Activated T-helper 2 cell treated with anti-CD3 and anti-CD28 coated beads, Interferon-gamma antibody, Interleukin-2, Interleukin-4, amounts not matched to agents 10 μg/mL and 5 μg/mL and 100 μg/mL, durations not matched to agents 14 hours and 24 hours and 36 hours (primary cell): ENCODE results near the gene DLL4. TPM values are rescaled to one million over a fixed set of nuclear protein-coding genes. Genes with fewer than 3 reads are reported as not detected.

Experiments
- DNase-seq: peaks from one replicate; pipeline ENCODE4 v3.0.0; 2021; ENCODE audit warnings: low spot score
- H3K27ac Mint-ChIP-seq: one replicate; pipeline ENCODE4 v1.8.0; 2021; ENCODE audit warnings: mixed read lengths
- H3K27me3 Mint-ChIP-seq: one replicate; pipeline ENCODE4 v1.8.0; 2021; ENCODE audit warnings: low read depth, mixed read lengths
- H3K36me3 Mint-ChIP-seq: one replicate; pipeline ENCODE4 v1.8.0; 2021; ENCODE audit warnings: low read depth, mixed read lengths
- H3K4me1 Mint-ChIP-seq: one replicate; pipeline ENCODE4 v1.8.0; 2021; ENCODE audit warnings: low read depth, mixed read lengths
- H3K4me3 Mint-ChIP-seq: one replicate; pipeline ENCODE4 v1.8.0; 2021; ENCODE audit warnings: low read depth, mild to moderate bottlenecking, moderate library complexity, mixed read lengths
- H3K9me3 Mint-ChIP-seq: one replicate; pipeline ENCODE4 v1.8.0; 2021; ENCODE audit warnings: mixed read lengths
- intact Hi-C: fragments of 100-400 bp; cut with micrococcal nuclease; formaldehyde crosslinking; loops from one replicate; pipeline ENCODE4 v1.15.1; 2023
- total RNA-seq: library from RNA; stranded (reverse); gene quantifications from 2 replicates; pipeline ENCODE4 v1.2.3, GENCODE V29; 2022

DLL4 gene
- total RNA-seq, 1 donor from 2014 or later = 0.37 TPM

DNA sequence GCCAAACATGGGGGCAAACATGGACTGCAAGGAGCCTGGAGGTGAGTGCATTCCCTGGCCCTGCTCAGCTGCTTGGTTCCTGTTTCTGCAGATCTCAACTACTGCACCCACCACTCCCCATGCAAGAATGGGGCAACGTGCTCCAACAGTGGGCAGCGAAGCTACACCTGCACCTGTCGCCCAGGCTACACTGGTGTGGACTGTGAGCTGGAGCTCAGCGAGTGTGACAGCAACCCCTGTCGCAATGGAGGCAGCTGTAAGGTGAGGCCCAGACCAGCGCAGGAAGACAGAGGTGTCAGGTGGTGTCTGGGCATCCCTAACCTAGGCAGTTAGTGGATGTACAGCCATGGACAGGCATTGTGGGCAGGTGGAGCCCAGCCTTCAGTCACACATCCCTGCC, 5.3 kb downstream of the DLL4 start:
- DNase-seq = no peak
- intact Hi-C loops = no loop called here
- Mint-ChIP-seq H3K36me3 (no peaks in the 10 kb centered on the region), H3K27ac (no peak overlapping the region), H3K27me3 (peaks cover 35% of the 10 kb centered on the region), H3K4me3 (no peak overlapping the region), H3K4me1 (peaks cover 20% of the 10 kb centered on the region), H3K9me3 (no peaks in the 10 kb centered on the region)

DNA sequence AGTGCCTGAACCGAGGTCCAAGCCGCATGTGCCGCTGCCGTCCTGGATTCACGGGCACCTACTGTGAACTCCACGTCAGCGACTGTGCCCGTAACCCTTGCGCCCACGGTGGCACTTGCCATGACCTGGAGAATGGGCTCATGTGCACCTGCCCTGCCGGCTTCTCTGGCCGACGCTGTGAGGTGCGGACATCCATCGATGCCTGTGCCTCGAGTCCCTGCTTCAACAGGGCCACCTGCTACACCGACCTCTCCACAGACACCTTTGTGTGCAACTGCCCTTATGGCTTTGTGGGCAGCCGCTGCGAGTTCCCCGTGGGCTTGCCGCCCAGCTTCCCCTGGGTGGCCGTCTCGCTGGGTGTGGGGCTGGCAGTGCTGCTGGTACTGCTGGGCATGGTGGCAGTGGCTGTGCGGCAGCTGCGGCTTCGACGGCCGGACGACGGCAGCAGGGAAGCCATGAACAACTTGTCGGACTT, 7.1 kb downstream of the DLL4 start:
- intact Hi-C loops = no loop called here
- H3K27me3 Mint-ChIP-seq = peaks cover 19% of the 10 kb centered on the region

DNA sequence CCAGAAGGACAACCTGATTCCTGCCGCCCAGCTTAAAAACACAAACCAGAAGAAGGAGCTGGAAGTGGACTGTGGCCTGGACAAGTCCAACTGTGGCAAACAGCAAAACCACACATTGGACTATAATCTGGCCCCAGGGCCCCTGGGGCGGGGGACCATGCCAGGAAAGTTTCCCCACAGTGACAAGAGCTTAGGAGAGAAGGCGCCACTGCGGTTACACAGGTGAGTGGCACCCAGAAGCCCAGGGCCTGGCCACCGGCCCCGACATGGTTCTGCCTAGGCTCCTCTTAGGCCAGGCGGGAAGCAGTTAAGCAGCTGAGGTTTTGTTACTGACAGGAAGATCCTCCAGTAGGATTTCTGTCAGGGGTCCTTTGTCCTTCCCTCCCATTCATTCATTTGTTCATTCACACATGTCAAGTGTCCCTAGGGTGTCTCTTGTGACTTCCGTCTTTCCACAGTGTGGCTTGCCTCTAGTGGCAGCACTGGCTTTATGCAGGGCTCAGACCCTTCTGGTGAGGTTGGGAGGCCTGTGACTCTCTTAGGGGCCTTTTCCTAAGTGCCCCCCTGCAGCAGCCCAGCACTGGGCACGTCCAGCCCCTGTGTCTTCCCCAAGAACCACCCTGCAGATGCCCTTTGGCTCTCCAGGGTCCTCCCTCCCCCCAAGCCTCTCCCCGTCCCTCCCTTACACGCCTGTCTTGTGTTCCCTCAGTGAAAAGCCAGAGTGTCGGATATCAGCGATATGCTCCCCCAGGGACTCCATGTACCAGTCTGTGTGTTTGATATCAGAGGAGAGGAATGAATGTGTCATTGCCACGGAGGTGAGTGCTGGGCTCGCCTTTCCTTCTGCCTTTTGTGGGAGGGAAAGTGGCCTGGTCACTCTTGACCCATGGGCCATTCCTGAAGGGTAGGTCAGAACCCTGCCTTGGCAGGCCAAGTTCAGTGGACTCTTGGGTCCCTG, 7.8 kb downstream of the DLL4 start:
- Mint-ChIP-seq H3K27ac (no peak overlapping the region), H3K27me3 (peaks cover 11% of the 10 kb centered on the region), H3K9me3 (no peaks in the 10 kb centered on the region), H3K4me1 (peaks cover 4% of the 10 kb centered on the region), H3K36me3 (no peaks in the 10 kb centered on the region), H3K4me3 (no peak overlapping the region)
- intact Hi-C loops = no loop called here
- no peak for DNase-seq

More for the DNA sequence above, 7.1 kb downstream of the DLL4 start:
- H3K27ac Mint-ChIP-seq = no peak overlapping the region
- H3K36me3 Mint-ChIP-seq = no peaks in the 10 kb centered on the region
- H3K9me3 Mint-ChIP-seq = no peaks in the 10 kb centered on the region
- H3K4me1 Mint-ChIP-seq = peaks cover 7% of the 10 kb centered on the region
- DNase-seq = no peak
- H3K4me3 Mint-ChIP-seq = no peak overlapping the region

DNA sequence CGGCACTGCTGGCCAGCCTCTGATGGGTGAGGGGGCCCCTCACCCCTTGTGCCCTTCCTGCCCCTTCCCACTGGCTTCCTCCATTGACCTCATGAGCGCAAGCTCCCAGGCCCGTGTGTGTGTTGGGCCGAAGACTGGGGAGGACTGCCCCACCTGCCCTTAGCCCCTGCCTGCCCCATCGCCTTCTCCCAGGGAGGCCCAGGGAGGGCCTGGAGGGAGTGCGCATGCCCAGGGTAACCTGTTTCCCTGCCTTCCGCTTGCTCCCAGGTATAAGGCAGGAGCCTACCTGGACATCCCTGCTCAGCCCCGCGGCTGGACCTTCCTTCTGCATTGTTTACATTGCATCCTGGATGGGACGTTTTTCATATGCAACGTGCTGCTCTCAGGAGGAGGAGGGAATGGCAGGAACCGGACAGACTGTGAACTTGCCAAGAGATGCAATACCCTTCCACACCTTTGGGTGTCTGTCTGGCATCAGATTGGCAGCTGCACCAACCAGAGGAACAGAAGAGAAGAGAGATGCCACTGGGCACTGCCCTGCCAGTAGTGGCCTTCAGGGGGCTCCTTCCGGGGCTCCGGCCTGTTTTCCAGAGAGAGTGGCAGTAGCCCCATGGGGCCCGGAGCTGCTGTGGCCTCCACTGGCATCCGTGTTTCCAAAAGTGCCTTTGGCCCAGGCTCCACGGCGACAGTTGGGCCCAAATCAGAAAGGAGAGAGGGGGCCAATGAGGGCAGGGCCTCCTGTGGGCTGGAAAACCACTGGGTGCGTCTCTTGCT, 8.8 kb downstream of the DLL4 start:
- H3K36me3 Mint-ChIP-seq = no peaks in the 10 kb centered on the region
- H3K27me3 Mint-ChIP-seq = peaks cover 6% of the 10 kb centered on the region
- intact Hi-C loops = no loop called here
- H3K9me3 Mint-ChIP-seq = no peaks in the 10 kb centered on the region
- peaks cover 8% of the 10 kb centered on the region for H3K4me1 Mint-ChIP-seq
- H3K27ac Mint-ChIP-seq = no peak overlapping the region
- no peak for DNase-seq
- no peak overlapping the region for H3K4me3 Mint-ChIP-seq

DNA sequence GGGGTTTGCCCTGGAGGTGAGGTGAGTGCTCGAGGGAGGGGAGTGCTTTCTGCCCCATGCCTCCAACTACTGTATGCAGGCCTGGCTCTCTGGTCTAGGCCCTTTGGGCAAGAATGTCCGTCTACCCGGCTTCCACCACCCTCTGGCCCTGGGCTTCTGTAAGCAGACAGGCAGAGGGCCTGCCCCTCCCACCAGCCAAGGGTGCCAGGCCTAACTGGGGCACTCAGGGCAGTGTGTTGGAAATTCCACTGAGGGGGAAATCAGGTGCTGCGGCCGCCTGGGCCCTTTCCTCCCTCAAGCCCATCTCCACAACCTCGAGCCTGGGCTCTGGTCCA, 9.4 kb downstream of the DLL4 start:
- H3K36me3 Mint-ChIP-seq = no peaks in the 10 kb centered on the region
- no peak overlapping the region for H3K4me3 Mint-ChIP-seq
- no peak for DNase-seq
- intact Hi-C loops = no loop called here
- H3K27me3 Mint-ChIP-seq = peaks cover 3% of the 10 kb centered on the region
- H3K4me1 Mint-ChIP-seq = peaks cover 14% of the 10 kb centered on the region
- no peaks in the 10 kb centered on the region for H3K9me3 Mint-ChIP-seq
- H3K27ac Mint-ChIP-seq = no peak overlapping the region

DNA sequence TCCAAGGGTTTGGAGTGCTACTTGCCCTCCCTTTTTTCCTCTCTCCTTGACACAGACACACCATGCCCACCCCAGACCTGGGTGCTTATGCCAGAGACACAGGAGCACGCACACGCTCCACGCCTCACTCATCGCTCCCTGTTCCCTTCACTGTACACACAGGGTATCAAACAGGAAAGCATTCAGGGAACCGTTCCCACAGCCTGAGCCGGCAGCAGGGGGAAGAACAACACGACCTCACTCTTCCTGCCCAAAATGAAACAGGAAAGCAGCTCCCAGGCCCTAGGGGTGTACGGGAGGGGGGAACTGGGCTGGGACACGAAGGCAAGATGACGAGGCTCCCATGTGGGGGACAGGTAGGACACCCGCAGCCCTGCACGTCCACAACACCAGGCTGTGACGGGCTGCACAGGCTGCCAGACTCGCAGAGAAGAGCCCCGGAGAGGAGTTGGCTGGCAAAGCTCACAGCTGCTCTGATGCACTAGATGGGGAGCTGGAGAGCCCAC, 11.2 kb downstream of the DLL4 start:
- Mint-ChIP-seq H3K4me3 (no peak overlapping the region), H3K9me3 (no peaks in the 10 kb centered on the region), H3K27me3 (no peaks in the 10 kb centered on the region), H3K4me1 (peaks cover 15% of the 10 kb centered on the region), H3K27ac (no peak overlapping the region), H3K36me3 (no peaks in the 10 kb centered on the region)
- intact Hi-C loops = no loop called here
- DNase-seq = no peak

DNA sequence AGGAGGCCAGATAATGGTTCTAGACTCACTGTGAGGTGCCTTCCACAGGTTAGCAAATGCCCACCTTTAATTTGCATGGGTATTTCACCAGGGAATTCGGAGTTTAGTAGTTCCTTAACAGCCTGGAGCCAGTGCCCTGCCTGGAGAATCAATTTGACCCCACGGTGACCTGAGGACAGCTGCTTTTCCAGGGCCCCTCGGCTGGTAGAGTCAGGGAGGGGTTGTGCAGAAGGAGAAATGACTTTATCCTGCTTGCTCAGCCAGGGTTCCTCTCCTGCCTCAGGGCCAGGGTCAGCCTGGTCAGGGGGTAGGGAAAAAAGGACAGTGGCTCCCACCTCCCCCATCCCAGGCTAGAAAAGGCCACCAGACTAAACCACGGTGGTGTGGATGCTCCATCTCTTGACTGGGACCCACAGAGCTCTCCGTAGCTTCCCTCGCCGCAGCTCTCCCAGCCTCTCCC, 12.0 kb downstream of the DLL4 start:
- H3K27me3 Mint-ChIP-seq = no peaks in the 10 kb centered on the region
- H3K36me3 Mint-ChIP-seq = no peaks in the 10 kb centered on the region
- peak overlapping the region; percentile 39 for H3K4me3 Mint-ChIP-seq
- no peak for DNase-seq
- intact Hi-C loops = no loop called here
- peak overlapping the region; percentile 72 for H3K27ac Mint-ChIP-seq
- H3K4me1 Mint-ChIP-seq = peaks cover 20% of the 10 kb centered on the region
- no peaks in the 10 kb centered on the region for H3K9me3 Mint-ChIP-seq

DNA sequence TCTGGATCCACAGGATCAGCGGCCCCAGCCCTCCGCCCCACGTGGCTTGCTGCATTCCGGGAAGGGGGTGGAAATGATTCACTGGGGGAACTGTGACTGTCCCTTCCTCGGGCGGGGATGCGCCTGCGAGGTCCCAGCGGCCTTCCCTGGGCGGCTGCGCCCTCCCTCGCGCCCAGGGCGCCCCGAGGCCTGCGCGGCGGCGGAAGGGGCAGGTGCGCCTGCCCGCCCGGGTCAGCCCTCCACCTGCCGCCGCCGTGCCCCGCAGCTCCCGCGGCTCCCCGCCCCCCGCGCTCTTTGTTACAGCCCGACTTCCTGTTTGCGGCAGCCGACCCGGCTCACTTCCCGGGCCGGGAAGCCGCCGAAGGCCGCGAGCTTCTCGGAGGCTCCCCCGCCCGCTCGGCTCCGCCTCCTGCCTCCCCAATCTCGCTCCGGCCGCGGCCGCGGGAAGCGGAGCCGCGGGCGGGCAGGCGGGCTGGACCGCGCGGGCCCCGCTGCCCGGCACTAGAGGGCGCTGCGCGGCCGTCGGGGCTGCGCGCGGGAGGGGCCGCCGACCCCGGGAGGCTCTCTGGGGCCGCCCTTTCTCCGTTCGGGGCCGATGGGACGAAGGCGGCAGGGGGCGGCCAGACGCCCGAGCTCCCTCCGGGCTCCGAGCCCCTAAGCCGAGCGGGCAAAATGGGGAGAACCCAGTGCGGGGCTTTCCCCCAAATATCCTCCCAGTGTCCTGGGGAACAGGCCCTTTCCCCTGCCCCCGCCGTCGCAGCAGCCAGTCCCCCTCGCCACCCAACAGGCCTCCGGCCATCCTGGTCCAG, 12.6 kb downstream of the DLL4 start:
- DNase-seq = peak; percentile 63
- intact Hi-C loops = loop anchor here (1.0 kb wide), 1 partner anchor 37 kb away; no protein-coding TSS in a partner anchor
- Mint-ChIP-seq H3K4me3 (peak overlapping the region; percentile 80), H3K27me3 (no peaks in the 10 kb centered on the region), H3K36me3 (no peaks in the 10 kb centered on the region), H3K27ac (peak overlapping the region; percentile 72), H3K4me1 (peaks cover 22% of the 10 kb centered on the region), H3K9me3 (no peaks in the 10 kb centered on the region)

DNA sequence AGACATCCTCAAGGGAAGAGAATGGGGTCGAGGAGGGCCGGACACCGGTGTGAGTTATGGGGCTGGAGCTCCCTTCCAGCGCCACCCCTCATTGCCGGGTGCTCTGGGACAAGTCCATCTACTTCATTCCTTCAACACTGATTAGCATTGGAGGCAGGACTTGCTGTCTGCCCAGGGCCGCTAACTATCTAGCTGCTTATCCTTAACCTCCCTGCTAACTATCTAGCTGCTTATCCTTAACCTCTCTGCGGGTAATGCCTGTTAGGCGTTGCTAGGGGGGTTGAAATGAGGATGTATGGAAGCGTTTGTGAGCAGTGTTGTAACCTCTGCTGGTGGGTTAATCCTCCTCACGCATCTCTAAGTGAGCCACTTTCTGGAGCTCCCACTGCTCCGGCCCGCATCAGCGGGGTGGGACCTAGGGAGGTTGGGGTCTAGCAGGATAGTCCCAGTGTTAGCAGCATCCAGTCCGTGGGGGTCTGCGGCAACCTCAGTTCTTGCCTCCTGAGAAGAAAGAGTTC, 13.3 kb downstream of the DLL4 start:
- H3K27me3 Mint-ChIP-seq = no peaks in the 10 kb centered on the region
- peak overlapping the region; percentile 53 for H3K27ac Mint-ChIP-seq
- peak overlapping the region; percentile 80 for H3K4me3 Mint-ChIP-seq
- DNase-seq = no peak
- peaks cover 22% of the 10 kb centered on the region for H3K4me1 Mint-ChIP-seq
- H3K9me3 Mint-ChIP-seq = no peaks in the 10 kb centered on the region
- no peaks in the 10 kb centered on the region for H3K36me3 Mint-ChIP-seq
- intact Hi-C loops = loop anchor here (1.0 kb wide), 1 partner anchor 38 kb away; no protein-coding TSS in a partner anchor

DNA sequence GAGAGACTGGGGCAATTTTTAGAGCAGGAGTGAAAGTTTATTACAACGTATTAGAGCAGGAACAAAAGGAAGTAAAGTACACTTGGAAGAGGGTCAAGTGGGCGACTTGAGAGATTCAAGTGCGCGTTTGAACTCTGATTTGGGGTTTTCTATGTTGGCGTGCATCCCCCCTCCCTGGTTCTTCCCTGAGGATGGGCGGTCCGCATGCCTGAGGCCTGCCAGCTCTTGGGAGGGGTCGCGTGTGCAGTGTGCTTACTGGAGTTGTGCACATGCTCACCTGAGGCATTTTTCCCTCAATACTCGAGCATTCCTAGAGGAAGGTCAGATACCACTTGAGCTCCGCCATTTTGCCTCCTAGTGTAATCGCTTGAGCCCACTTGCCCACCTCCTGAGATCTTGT, 13.7 kb downstream of the DLL4 start:
- no peak for DNase-seq
- Mint-ChIP-seq H3K4me3 (peak overlapping the region; percentile 80), H3K27ac (no peak overlapping the region), H3K9me3 (no peaks in the 10 kb centered on the region), H3K4me1 (peaks cover 22% of the 10 kb centered on the region), H3K27me3 (no peaks in the 10 kb centered on the region), H3K36me3 (no peaks in the 10 kb centered on the region)
- intact Hi-C loops = loop anchor here (1.0 kb wide), 1 partner anchor 39 kb away; no protein-coding TSS in a partner anchor

DNA sequence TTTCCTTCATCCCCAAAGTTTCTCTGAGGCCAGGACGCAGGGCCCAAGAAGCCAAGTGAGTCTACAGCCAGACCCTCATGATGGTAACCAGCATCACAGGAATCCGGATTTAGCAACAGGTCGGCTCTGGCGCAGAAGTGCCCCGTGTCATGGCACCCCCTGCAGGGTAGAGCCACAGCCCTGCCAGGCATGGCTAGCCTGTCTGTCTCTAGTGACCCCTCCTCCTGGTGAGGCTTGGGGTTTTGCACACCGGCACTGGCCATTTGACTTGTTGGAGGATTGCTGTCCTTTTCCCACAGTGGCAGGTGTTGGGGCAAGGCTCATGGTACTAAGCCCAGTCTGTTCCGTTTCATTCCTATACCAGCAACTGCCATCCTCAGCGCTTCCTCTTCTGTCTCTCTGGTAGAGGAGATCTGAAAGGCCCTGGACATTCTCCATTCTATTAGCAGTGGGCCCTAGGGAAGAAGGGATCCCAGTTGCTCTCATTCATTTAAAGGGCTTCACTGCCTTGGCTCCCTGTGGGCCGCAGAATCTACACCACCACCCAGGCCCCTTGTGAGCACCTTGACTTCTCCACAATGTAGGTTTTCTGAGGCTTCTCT, 14.7 kb downstream of the DLL4 start:
- DNase-seq = no peak
- Mint-ChIP-seq H3K36me3 (no peaks in the 10 kb centered on the region), H3K4me1 (peaks cover 22% of the 10 kb centered on the region), H3K27me3 (no peaks in the 10 kb centered on the region), H3K9me3 (no peaks in the 10 kb centered on the region), H3K27ac (no peak overlapping the region), H3K4me3 (peak overlapping the region; percentile 80)
- intact Hi-C loops = no loop called here
